Heart left ventricle (tissue), 16 donors: ENCODE results near the gene HSPA1L. TPM values are rescaled to one million over a fixed set of nuclear protein-coding genes. Genes with fewer than 3 reads are reported as not detected.
"Not testable (repeated sequence)": the region's sequence is repeated elsewhere in the genome, so short reads cannot be mapped to it uniquely, and the experiment has no call there.

Source experiments
- ATAC-seq, 4 donors: fragments of 200-7000 bp; cut with Tn5 transposase; one replicate each; pipeline ENCODE4 v1.9.1; 2020 to 2022; ENCODE audit warnings: moderate library complexity in 4 of 4, mild to moderate bottlenecking in 3 of 4, moderate number of reproducible peaks in 1 of 4
- DNase-seq, 5 donors: peaks; one replicate each; pipeline ENCODE4 v3.0.0-alpha.2; 2020
- H3K27ac ChIP-seq, 12 donors: fragments of 200-600 bp; sonication (generic) in 4 of 12; one replicate each; pipeline versions ENCODE4 v1.5.0 to v1.8.0; 2016 to 2022; ENCODE audit warnings: mild to moderate bottlenecking in 2 of 12
- H3K27me3 ChIP-seq, 9 donors: fragments of 200-600 bp; sonication (generic) in 2 of 9; one replicate each; pipeline versions ENCODE4 v1.5.1 to v1.8.0; 2016 to 2022; ENCODE audit warnings: mild to moderate bottlenecking in 3 of 9
- H3K36me3 ChIP-seq, 9 donors: fragments of 200-600 bp; sonication (generic) in 2 of 9; one replicate each; pipeline versions ENCODE4 v1.5.0 to v1.8.0; 2018 to 2022; ENCODE audit warnings: mild to moderate bottlenecking in 2 of 9
- H3K4me1 ChIP-seq, 12 donors: fragments of 200-600 bp; sonication (generic) in 4 of 12; one replicate each; pipeline versions ENCODE4 v1.5.0 to v1.8.0; 2016 to 2022; ENCODE audit warnings: mild to moderate bottlenecking in 3 of 12
- H3K4me3 ChIP-seq, 12 donors: fragments of 200-600 bp; sonication (generic) in 4 of 12; one replicate each; pipeline versions ENCODE4 v1.5.0 to v1.8.0; 2017 to 2022; ENCODE audit warnings: mild to moderate bottlenecking in 9 of 12, moderate library complexity in 4 of 12
- H3K9me3 ChIP-seq, 12 donors: fragments of 200-600 bp; sonication (generic) in 4 of 12; one replicate each; pipeline versions ENCODE4 v1.5.0 to v1.8.0; 2016 to 2022; ENCODE audit warnings: mild to moderate bottlenecking in 1 of 12
- CTCF ChIP-seq, 12 donors: fragments of 200-600 bp; sonication (generic) in 4 of 12; IDR thresholded peaks; one replicate each; pipeline versions ENCODE4 v1.5.0 to v1.8.0; 2018 to 2022; ENCODE audit warnings: antibody characterized with exemption in 12 of 12, mild to moderate bottlenecking in 5 of 12
- POLR2A ChIP-seq, 2 donors: fragments of 450-650 bp; IDR thresholded peaks; one replicate each; pipeline ENCODE4 v1.6.1; 2017; ENCODE audit warnings: antibody characterized with exemption in 2 of 2, mild to moderate bottlenecking in 2 of 2, moderate library complexity in 2 of 2
- WGBS, 4 donors: extraction: QIAGEN DNeasy Blood & Tissue Kit in 2 of 4; methylation state at CpG; one replicate each; pipeline versions ENCODE4 v1.1.5 to v1.1.7; 2013 to 2018; 5-methylcytosine and 5-hydroxymethylcytosine counted together
- intact Hi-C, 10 donors: fragments of 100-400 bp; cut with DNase I; formaldehyde crosslinking; loops; one replicate each; pipeline versions ENCODE4 v1.11.1 to v1.14.2; 2022
- polyA plus RNA-seq, 2 donors: library from polyadenylated mRNA; stranded (reverse); fragments of 200-250 nt; gene quantifications; one replicate each; pipeline ENCODE4 v1.2.3, GENCODE V29; 2013
- total RNA-seq, 9 donors: library from RNA; depleted of rRNA in 2 of 9; stranded (reverse); fragments of >200 nt in 2 of 9; fragmentation: NEBNext Ultra II Directional in 3 of 9; extraction: Animal tissue kit (Norgen Biotek cat#: 25700) in 3 of 9; gene quantifications; one replicate each; pipeline versions ENCODE4 v1.1.0 to v1.2.4, GENCODE V29; 2016 to 2023
- donor health status: ischemic (EF 13 %, LVEDD 7.1; RV severe dilation, severe dysfunction).
- donor health status: healthy with polysubstance abuse.
- donor health status: DM: no; HTN: yes; CAD: no.
- donor health status: DM: no; HTN: no; CAD: no.
- donor health status: ischemic (EF 25% LVEDD 6.9; RV normal size, moderate dysfunction).
- donor health status: ischemic (EF 25% LVEDD 5.7; RV mildly dilated, moderate dysfunction).
- donor health status: healthy.
- donor health status: DM: yes; HTN: yes; CAD: no.
- donor health status: ischemic (EF 35%, LVEDD 5.7; RV mildly dilated, moderate dysfunction).
- donor health status: nonischemic (EF 11% LVEDD 7.7; RV severe dilation, severe dysfunction).
- donor health status: DM: yes; HTN: yes; CAD: no.
- donor health status: PGD.
- donor health status: ischemic (EF 29% LVEDD 5.4; RV normal size, mild dysfunction).
- donor health status: nonischemic (EF 23%, LVEDD 6.1; RV moderate dilation, normal function).

The HSPA1L gene
- total and polyA plus RNA-seq, 11 donors = 0.95 to 3.6 (median 1.8) TPM

- Histone ChIP-seq H3K27me3 (no peaks in the 10 kb centered on the region), H3K4me1 (no peaks in the 10 kb centered on the region), H3K36me3 (peaks cover 0 to 4% (median 0%) of the 10 kb centered on the region in 9 donors), H3K4me3 (no peak overlapping the region), H3K27ac (no peak overlapping the region), H3K9me3 (no peaks in the 10 kb centered on the region)
- 91 to 99% (median 97%) methylated on average over 2 of the region's 2 CpGs for WGBS, 4 donors
- intact Hi-C loops = no loop called here
- no peak for ATAC-seq
- TF ChIP-seq POLR2A (IDR thresholded peaks at IDR 0.05) (no peak), CTCF (IDR thresholded peaks at IDR 0.05) (no peak)
- no peak for DNase-seq
These were observed 35.8 kb upstream of the HSPA1L start for GRCh38 chr6:31850765-31851484.

GRCh38 chr6:31847276-31847978, 32.3 kb upstream of the HSPA1L start:
- Histone ChIP-seq H3K27me3 (no peaks in the 10 kb centered on the region), H3K27ac (no peak overlapping the region), H3K4me1 (no peaks in the 10 kb centered on the region), H3K36me3 (peaks cover 0 to 3% (median 0%) of the 10 kb centered on the region in 9 donors), H3K4me3 (no peak overlapping the region), H3K9me3 (no peaks in the 10 kb centered on the region)
- WGBS, 4 donors = 91 to 100% (median 93%) methylated on average over 2 of the region's 2 CpGs
- intact Hi-C loops = no loop called here
- ATAC-seq = no peak
- TF ChIP-seq CTCF (IDR thresholded peaks at IDR 0.05) = no peak
- TF ChIP-seq POLR2A (IDR thresholded peaks at IDR 0.05) = no peak
- no peak for DNase-seq

GRCh38 chr6:31844507-31844906, 29.4 kb upstream of the HSPA1L start:
- H3K27ac ChIP-seq = no peak overlapping the region
- intact Hi-C loops = no loop called here
- H3K4me3 ChIP-seq = no peak overlapping the region
- H3K27me3 ChIP-seq = no peaks in the 10 kb centered on the region
- H3K9me3 ChIP-seq = no peaks in the 10 kb centered on the region
- DNase-seq (no peak), ATAC-seq (no peak)
- H3K36me3 ChIP-seq = peaks cover 0 to 28% (median 15%) of the 10 kb centered on the region in 9 donors
- TF ChIP-seq POLR2A (IDR thresholded peaks at IDR 0.05) = no peak
- TF ChIP-seq CTCF (IDR thresholded peaks at IDR 0.05) = no peak
- WGBS, 4 donors = 94 to 97% (median 95%) methylated on average over 3 of the region's 3 CpGs
- no peaks in the 10 kb centered on the region for H3K4me1 ChIP-seq

- intact Hi-C loops = no loop called here
- Histone ChIP-seq H3K4me3 (no peak overlapping the region), H3K27ac (no peak overlapping the region), H3K9me3 (no peaks in the 10 kb centered on the region), H3K27me3 (no peaks in the 10 kb centered on the region), H3K4me1 (peaks cover 0 to 22% (median 17%) of the 10 kb centered on the region in 12 donors), H3K36me3 (peaks cover 0 to 52% (median 40%) of the 10 kb centered on the region in 9 donors)
- ATAC-seq = no peak
- no peak for DNase-seq
- 93 to 95% (median 94%) methylated on average over 9 of the region's 9 CpGs for WGBS, 4 donors
- TF ChIP-seq CTCF (IDR thresholded peaks at IDR 0.05) (no peak), POLR2A (IDR thresholded peaks at IDR 0.05) (no peak)
These were observed 27.0 kb upstream of the HSPA1L start for GRCh38 chr6:31842053-31842452.

GRCh38 chr6:31839779-31840126, 24.7 kb upstream of the HSPA1L start:
- 87 to 91% (median 89%) methylated on average over 8 of the region's 8 CpGs for WGBS, 4 donors
- not testable (repeated sequence) for H3K27me3 ChIP-seq, H3K27ac ChIP-seq, H3K9me3 ChIP-seq, ATAC-seq, H3K4me3 ChIP-seq, DNase-seq
- Histone ChIP-seq H3K4me1 (peaks cover 0 to 38% (median 34%) of the 10 kb centered on the region in 12 donors), H3K36me3 (peaks cover 0 to 61% (median 44%) of the 10 kb centered on the region in 9 donors)
- intact Hi-C loops = loop anchor here in 3 of 10 donors (5.0 to 10.0 kb wide), 4 partner anchors 58 to 295 kb away; partner anchors contain the start of genes ATP6V1G2 (in 1 of the 3), CLIC1 (in 1 of the 3), DDX39B (in 1 of the 3) and EHMT2 (in 1 of the 3)
